Measurements from ENCODE around the gene FGF14.

FGF14 gene

DNA sequence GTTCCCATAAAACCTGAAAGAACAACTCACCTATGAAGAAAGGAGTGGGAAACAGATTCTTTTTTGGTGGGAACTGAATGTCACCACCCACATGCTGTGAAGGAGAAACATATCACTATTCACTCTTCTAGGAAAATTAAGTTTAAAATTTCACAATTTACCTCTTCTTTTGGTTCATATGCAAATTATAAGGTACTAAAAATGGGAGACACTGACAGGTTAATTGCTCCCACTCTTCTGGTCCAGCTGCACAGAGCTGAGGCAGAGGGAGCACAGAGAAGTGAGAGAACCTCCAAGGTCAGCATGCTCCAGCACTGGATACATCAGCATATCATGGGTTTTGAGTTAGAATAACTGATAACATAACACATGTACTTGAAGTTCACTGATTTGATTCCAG is 186.9 kb downstream of the FGF14 start:
- DNase-seq (ENCODE audit: low read depth), result no peak
- TF ChIP-seq CTCF (IDR thresholded peaks at IDR 0.05; ENCODE audit: low read depth, low read length, missing control alignments), result no peak
- no peak overlapping the region for H3K4me3 ChIP-seq (ENCODE audit: low read depth, low read length)

DNA sequence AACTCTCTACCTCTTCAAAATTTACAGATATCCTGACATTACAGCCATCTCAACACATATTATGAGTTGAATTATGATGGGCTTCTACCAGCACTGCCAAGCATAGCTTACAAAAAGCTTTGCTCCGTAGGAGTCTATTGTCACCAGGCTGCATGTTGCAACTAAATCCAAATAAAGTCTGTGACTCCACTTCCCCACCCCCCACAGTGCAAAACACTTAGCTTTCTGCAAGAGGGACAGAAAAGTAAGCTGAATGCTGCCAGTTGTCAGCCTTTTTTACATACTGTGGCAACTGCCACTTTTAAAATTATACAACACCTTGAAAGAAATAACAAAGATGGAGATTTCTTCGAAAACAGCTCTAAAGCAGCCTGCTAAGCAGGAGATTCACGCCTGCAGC is 189.1 kb downstream of the FGF14 start:
- no peak for TF ChIP-seq CTCF (IDR thresholded peaks at IDR 0.05; ENCODE audit: low read depth, low read length, missing control alignments)
- no peak for DNase-seq (ENCODE audit: low read depth)
- no peak overlapping the region for H3K4me3 ChIP-seq (ENCODE audit: low read depth, low read length)

GRCh38 chr13:102208347-102208746 is 193.5 kb downstream of the FGF14 start:
- H3K4me3 ChIP-seq (ENCODE audit: low read depth, low read length), result no peak overlapping the region
- no peak for DNase-seq (ENCODE audit: low read depth)
- TF ChIP-seq CTCF (IDR thresholded peaks at IDR 0.05; ENCODE audit: low read depth, low read length, missing control alignments), result no peak

DNA sequence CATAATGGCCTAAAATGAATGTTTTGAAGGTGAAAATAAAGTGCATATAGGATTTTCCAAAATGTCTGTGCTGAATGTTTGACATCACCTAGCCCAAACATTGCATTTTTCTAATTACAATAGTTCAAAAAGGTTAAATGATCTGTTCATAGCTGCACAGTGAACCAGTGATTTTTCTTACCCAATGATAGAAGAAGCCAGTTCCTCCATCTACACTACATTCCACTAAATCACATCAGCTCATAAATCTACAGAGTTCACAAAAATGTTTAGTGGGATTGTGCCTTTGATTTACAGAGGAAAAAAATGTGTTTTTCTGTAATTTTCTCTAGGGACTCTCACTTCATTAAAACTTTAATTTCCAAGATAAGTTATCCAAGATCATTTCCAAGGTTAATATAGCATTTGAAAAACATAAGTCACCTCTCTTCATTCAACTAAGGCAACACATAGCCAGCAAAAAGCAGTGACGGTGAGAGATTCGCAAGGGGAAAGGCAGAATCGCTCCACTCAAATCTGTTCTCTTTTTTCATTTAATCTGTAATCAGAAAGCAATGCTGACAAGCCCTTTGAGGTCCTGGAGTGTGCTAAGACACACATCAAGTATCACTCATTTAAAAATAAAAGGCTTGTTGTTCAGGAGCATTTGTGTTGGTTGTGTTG is 194.0 kb downstream of the FGF14 start:
- H3K4me3 ChIP-seq (ENCODE audit: low read depth, low read length), result no peak overlapping the region
- no peak for TF ChIP-seq CTCF (IDR thresholded peaks at IDR 0.05; ENCODE audit: low read depth, low read length, missing control alignments)

GRCh38 chr13:102203718-102204117 is 198.1 kb downstream of the FGF14 start:
- DNase-seq (ENCODE audit: low read depth), result no peak
- no peak for TF ChIP-seq CTCF (IDR thresholded peaks at IDR 0.05; ENCODE audit: low read depth, low read length, missing control alignments)
- H3K4me3 ChIP-seq (ENCODE audit: low read depth, low read length), result no peak overlapping the region

More for the DNA sequence above, 194.0 kb downstream of the FGF14 start:
- no peak for DNase-seq (ENCODE audit: low read depth)

DNA sequence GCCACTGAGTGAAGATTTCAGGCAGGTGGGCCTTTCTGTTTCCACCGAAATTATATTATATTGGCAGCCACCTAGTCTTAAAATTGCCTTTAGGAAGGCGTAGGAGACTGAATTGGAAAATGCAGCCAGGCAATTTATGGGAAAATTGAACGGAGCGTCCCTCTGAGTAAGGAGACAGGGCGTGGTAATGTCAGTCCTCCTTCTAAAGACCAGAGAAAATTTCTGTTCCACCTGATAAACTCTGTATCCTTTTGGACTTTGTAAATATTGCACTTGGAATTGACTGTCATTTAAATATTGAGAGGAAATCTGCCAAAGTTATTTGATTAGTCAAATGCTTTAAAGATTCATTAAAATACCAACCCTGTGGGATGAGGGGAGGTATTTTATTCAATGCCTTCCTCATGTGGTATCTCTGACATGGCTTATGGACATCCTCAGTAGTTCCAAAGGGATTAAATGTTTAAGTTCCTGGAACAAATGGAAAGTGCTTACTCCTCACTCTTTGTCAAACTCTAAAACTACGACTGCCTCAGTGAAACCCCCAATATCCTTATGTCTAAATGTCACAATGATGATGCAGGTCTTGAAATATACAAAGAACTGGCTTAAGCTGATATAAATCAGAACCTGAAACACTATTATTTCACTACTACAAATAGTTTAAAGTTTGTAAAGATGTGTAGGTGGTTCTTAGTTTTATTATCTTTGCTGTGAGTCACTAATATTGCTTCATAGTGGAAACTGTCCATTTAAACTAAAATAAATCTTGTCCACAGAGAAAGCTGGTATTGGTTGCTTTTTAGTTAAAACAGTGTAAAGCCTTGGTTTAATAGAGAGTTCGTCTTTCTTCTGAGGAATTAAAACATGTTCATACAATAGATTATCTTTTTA is 203.2 kb downstream of the FGF14 start:
- DNase-seq (ENCODE audit: low read depth), result no peak
- TF ChIP-seq CTCF (IDR thresholded peaks at IDR 0.05; ENCODE audit: low read depth, low read length, missing control alignments), result no peak
- H3K4me3 ChIP-seq (ENCODE audit: low read depth, low read length), result no peak overlapping the region
